Stimulated activated naive B cell treated with anti-CD40 and anti-IgM and Interleukin-4, amounts not matched to agents 10 μg/mL and 1 μg/mL and 100 μg/mL, for 72 hours (primary cell): ENCODE data around the gene BAX.
A peak's percentile ranks its signal among the peaks of the same experiment; 100 is the strongest.

Source experiments
- ATAC-seq, 2 donors: fragments of 150-1000 bp; cut with Tn5 transposase; replicated peaks; 2 replicates each; pipeline ENCODE4 v1.10.0; 2021; ENCODE audit warnings: moderate library complexity in 1 of 2
- DNase-seq: peaks from one replicate; pipeline ENCODE4 v3.0.0; 2021
- H3K27ac Mint-ChIP-seq: one replicate; pipeline ENCODE4 v1.8.0; 2022; ENCODE audit warnings: mild to moderate bottlenecking, mixed read lengths
- H3K27me3 Mint-ChIP-seq, 2 donors: one replicate each; pipeline ENCODE4 v1.8.0; 2022; ENCODE audit warnings: mixed read lengths in 2 of 2
- H3K36me3 Mint-ChIP-seq, 2 donors: one replicate each; pipeline ENCODE4 v1.8.0; 2022; ENCODE audit warnings: mixed read lengths in 2 of 2, mild to moderate bottlenecking in 1 of 2
- H3K4me1 Mint-ChIP-seq, 2 donors: one replicate each; pipeline ENCODE4 v1.8.0; 2022; ENCODE audit warnings: mixed read lengths in 2 of 2, mild to moderate bottlenecking in 1 of 2
- H3K4me3 Mint-ChIP-seq, 2 donors: one replicate each; pipeline ENCODE4 v1.8.0; 2022; ENCODE audit warnings: mild to moderate bottlenecking in 2 of 2, mixed read lengths in 2 of 2, moderate library complexity in 1 of 2
- H3K9me3 Mint-ChIP-seq, 2 donors: one replicate each; pipeline ENCODE4 v1.8.0; 2022; ENCODE audit warnings: mixed read lengths in 2 of 2, mild to moderate bottlenecking in 1 of 2

Gene BAX

GRCh38 chr19:48969276-48970138, 14.8 kb downstream of the BAX start:
- H3K27me3 Mint-ChIP-seq = no peaks in the 10 kb centered on the region
- no peak for ATAC-seq
- peaks cover 53 to 63% of the 10 kb centered on the region in 2 donors for H3K36me3 Mint-ChIP-seq
- no peak overlapping the region for H3K4me3 Mint-ChIP-seq
- no peak overlapping the region for H3K27ac Mint-ChIP-seq
- H3K4me1 Mint-ChIP-seq = peaks cover 31 to 55% of the 10 kb centered on the region in 2 donors
- H3K9me3 Mint-ChIP-seq = peaks cover 0 to 3% of the 10 kb centered on the region in 2 donors
- no peak for DNase-seq

- ATAC-seq = no peak
- Mint-ChIP-seq H3K4me3 (no peak overlapping the region), H3K27ac (no peak overlapping the region), H3K36me3 (peaks cover 53 to 62% of the 10 kb centered on the region in 2 donors), H3K4me1 (peaks cover 26 to 47% of the 10 kb centered on the region in 2 donors), H3K9me3 (peaks cover 0 to 3% of the 10 kb centered on the region in 2 donors), H3K27me3 (no peaks in the 10 kb centered on the region)
- no peak for DNase-seq
These were observed 15.6 kb downstream of the BAX start for GRCh38 chr19:48970139-48970766.

GRCh38 chr19:48970923-48971395, 16.3 kb downstream of the BAX start:
- Mint-ChIP-seq H3K4me3 (no peak overlapping the region), H3K36me3 (peaks cover 49 to 55% of the 10 kb centered on the region in 2 donors), H3K27ac (peak overlapping the region; percentile 59), H3K27me3 (no peaks in the 10 kb centered on the region), H3K9me3 (peaks cover 0 to 3% of the 10 kb centered on the region in 2 donors), H3K4me1 (peaks cover 26 to 42% of the 10 kb centered on the region in 2 donors)
- DNase-seq (peak; percentile 69), ATAC-seq (peak; percentile 76 to 81)

GRCh38 chr19:48975947-48976847, 21.5 kb downstream of the BAX start:
- Mint-ChIP-seq H3K4me1 (peaks cover 17 to 32% of the 10 kb centered on the region in 2 donors), H3K27ac (peak overlapping the region; percentile 42), H3K36me3 (peaks cover 40 to 45% of the 10 kb centered on the region in 2 donors), H3K4me3 (no peak overlapping the region), H3K27me3 (no peaks in the 10 kb centered on the region), H3K9me3 (peaks cover 1 to 3% of the 10 kb centered on the region in 2 donors)
- peak; percentile 18 to 24 for ATAC-seq
- no peak for DNase-seq

- Mint-ChIP-seq H3K27me3 (no peaks in the 10 kb centered on the region), H3K9me3 (peaks cover 1 to 3% of the 10 kb centered on the region in 2 donors), H3K4me1 (peaks cover 23 to 38% of the 10 kb centered on the region in 2 donors), H3K27ac (no peak overlapping the region), H3K36me3 (peaks cover 45 to 54% of the 10 kb centered on the region in 2 donors), H3K4me3 (no peak overlapping the region)
- ATAC-seq (no peak), DNase-seq (no peak)
These were observed 22.4 kb downstream of the BAX start for GRCh38 chr19:48977061-48977460.

- Mint-ChIP-seq H3K27ac (peak overlapping the region; percentile 81), H3K4me3 (no peak overlapping the region), H3K27me3 (no peaks in the 10 kb centered on the region), H3K4me1 (peaks cover 28 to 50% of the 10 kb centered on the region in 2 donors), H3K9me3 (no peaks in the 10 kb centered on the region), H3K36me3 (peaks cover 54 to 71% of the 10 kb centered on the region in 2 donors)
- no peak for DNase-seq
- no peak for ATAC-seq
These were observed 27.6 kb downstream of the BAX start for GRCh38 chr19:48982280-48982679.

GRCh38 chr19:48985711-48986110, 31.0 kb downstream of the BAX start:
- H3K9me3 Mint-ChIP-seq = no peaks in the 10 kb centered on the region
- H3K4me1 Mint-ChIP-seq = peaks cover 26 to 52% of the 10 kb centered on the region in 2 donors
- H3K36me3 Mint-ChIP-seq = peaks cover 62 to 79% of the 10 kb centered on the region in 2 donors
- no peak for ATAC-seq
- H3K27me3 Mint-ChIP-seq = no peaks in the 10 kb centered on the region
- no peak overlapping the region for H3K4me3 Mint-ChIP-seq
- DNase-seq = no peak
- H3K27ac Mint-ChIP-seq = no peak overlapping the region

- Mint-ChIP-seq H3K36me3 (peaks cover 67 to 82% of the 10 kb centered on the region in 2 donors), H3K27me3 (no peaks in the 10 kb centered on the region), H3K4me3 (no peak overlapping the region), H3K9me3 (no peaks in the 10 kb centered on the region), H3K27ac (no peak overlapping the region), H3K4me1 (peaks cover 30 to 57% of the 10 kb centered on the region in 2 donors)
- no peak for DNase-seq
- ATAC-seq = no peak
These were observed 31.5 kb downstream of the BAX start for GRCh38 chr19:48986211-48986610.

GRCh38 chr19:48987323-48987722, 32.6 kb downstream of the BAX start:
- Mint-ChIP-seq H3K9me3 (no peaks in the 10 kb centered on the region), H3K27me3 (no peaks in the 10 kb centered on the region), H3K4me1 (peaks cover 28 to 59% of the 10 kb centered on the region in 2 donors), H3K27ac (peak overlapping the region; percentile 48), H3K4me3 (peak overlapping the region; percentile 11 to 13), H3K36me3 (peaks cover 67 to 77% of the 10 kb centered on the region in 2 donors)
- DNase-seq = no peak
- ATAC-seq = peak; percentile 16 to 44

GRCh38 chr19:48988286-48988685, 33.6 kb downstream of the BAX start:
- ATAC-seq = no peak
- Mint-ChIP-seq H3K9me3 (no peaks in the 10 kb centered on the region), H3K4me3 (peak overlapping the region in 1 of 2 donors; percentile 4), H3K27me3 (no peaks in the 10 kb centered on the region), H3K4me1 (peaks cover 30 to 57% of the 10 kb centered on the region in 2 donors), H3K27ac (no peak overlapping the region), H3K36me3 (peaks cover 61 to 70% of the 10 kb centered on the region in 2 donors)
- DNase-seq = no peak

GRCh38 chr19:48988860-48989259, 34.2 kb downstream of the BAX start:
- H3K27me3 Mint-ChIP-seq = no peaks in the 10 kb centered on the region
- H3K4me1 Mint-ChIP-seq = peaks cover 32 to 59% of the 10 kb centered on the region in 2 donors
- H3K9me3 Mint-ChIP-seq = no peaks in the 10 kb centered on the region
- no peak overlapping the region for H3K27ac Mint-ChIP-seq
- no peak overlapping the region for H3K4me3 Mint-ChIP-seq
- DNase-seq (no peak), ATAC-seq (no peak)
- H3K36me3 Mint-ChIP-seq = peaks cover 60 to 68% of the 10 kb centered on the region in 2 donors

GRCh38 chr19:48989701-48990291, 35.1 kb downstream of the BAX start:
- ATAC-seq = no peak
- Mint-ChIP-seq H3K36me3 (peaks cover 57 to 70% of the 10 kb centered on the region in 2 donors), H3K4me1 (peaks cover 36 to 67% of the 10 kb centered on the region in 2 donors), H3K27ac (peak overlapping the region; percentile 6), H3K4me3 (no peak overlapping the region), H3K9me3 (no peaks in the 10 kb centered on the region), H3K27me3 (no peaks in the 10 kb centered on the region)
- no peak for DNase-seq

- no peaks in the 10 kb centered on the region for H3K27me3 Mint-ChIP-seq
- no peak for DNase-seq
- peak overlapping the region; percentile 6 for H3K27ac Mint-ChIP-seq
- no peak overlapping the region for H3K4me3 Mint-ChIP-seq
- H3K4me1 Mint-ChIP-seq = peaks cover 41 to 73% of the 10 kb centered on the region in 2 donors
- no peak for ATAC-seq
- no peaks in the 10 kb centered on the region for H3K9me3 Mint-ChIP-seq
- peaks cover 56 to 72% of the 10 kb centered on the region in 2 donors for H3K36me3 Mint-ChIP-seq
These were observed 35.7 kb downstream of the BAX start for GRCh38 chr19:48990400-48990799.
